Measurements from ENCODE around the gene MCRIP2. TPM values are rescaled to one million over a fixed set of nuclear protein-coding genes. Genes with fewer than 3 reads are reported as not detected.

MCRIP2 gene
- polyA plus RNA-seq, 1 donor from 2014 or later: 29.1 TPM

DNA sequence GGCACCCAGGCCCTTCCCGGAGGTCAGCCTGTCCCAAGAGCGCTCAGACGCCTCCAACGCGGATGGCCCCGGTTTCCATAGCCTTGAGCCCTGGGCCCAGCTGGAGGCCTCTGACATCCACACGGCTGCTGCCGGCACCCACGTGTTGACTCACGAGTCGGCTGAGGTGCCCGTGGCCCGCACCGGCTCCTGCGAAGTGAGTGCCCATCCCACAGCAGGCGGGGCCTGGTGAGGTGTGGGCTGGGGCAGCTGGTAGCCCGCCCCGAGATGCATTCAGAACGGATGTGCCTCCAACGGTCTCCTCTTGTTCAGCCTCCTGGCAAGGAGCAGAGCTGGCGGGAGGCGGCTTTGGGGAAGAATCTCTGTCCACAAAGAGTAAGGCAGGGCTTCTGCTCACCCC, 10.2 kb downstream of the MCRIP2 start:
- no peak overlapping the region for H3K27ac ChIP-seq (ENCODE audit: low read length)
- H3K27me3 ChIP-seq (ENCODE audit: insufficient read depth, low read depth, low read length): no peaks in the 10 kb centered on the region
- no peaks in the 10 kb centered on the region for H3K79me2 ChIP-seq (replicated peaks; ENCODE audit: insufficient read depth, low read length)
- no peaks in the 10 kb centered on the region for H4K20me1 ChIP-seq (ENCODE audit: insufficient read depth)
- TF ChIP-seq RAD21 (conservative IDR thresholded peaks at IDR 0.05) (no peak), POLR2AphosphoS5 (IDR thresholded peaks at IDR 0.05) (no peak), SMC3 (conservative IDR thresholded peaks at IDR 0.05; ENCODE audit: poor library complexity) (no peak), MXI1 (conservative IDR thresholded peaks at IDR 0.05; ENCODE audit: poor library complexity, severe bottlenecking) (no peak), EZH2 (IDR thresholded peaks at IDR 0.05; ENCODE audit: borderline replicate concordance, insufficient read depth, low read length, poor library complexity, severe bottlenecking) (no peak)
- TF ChIP-seq, protein P1, sequence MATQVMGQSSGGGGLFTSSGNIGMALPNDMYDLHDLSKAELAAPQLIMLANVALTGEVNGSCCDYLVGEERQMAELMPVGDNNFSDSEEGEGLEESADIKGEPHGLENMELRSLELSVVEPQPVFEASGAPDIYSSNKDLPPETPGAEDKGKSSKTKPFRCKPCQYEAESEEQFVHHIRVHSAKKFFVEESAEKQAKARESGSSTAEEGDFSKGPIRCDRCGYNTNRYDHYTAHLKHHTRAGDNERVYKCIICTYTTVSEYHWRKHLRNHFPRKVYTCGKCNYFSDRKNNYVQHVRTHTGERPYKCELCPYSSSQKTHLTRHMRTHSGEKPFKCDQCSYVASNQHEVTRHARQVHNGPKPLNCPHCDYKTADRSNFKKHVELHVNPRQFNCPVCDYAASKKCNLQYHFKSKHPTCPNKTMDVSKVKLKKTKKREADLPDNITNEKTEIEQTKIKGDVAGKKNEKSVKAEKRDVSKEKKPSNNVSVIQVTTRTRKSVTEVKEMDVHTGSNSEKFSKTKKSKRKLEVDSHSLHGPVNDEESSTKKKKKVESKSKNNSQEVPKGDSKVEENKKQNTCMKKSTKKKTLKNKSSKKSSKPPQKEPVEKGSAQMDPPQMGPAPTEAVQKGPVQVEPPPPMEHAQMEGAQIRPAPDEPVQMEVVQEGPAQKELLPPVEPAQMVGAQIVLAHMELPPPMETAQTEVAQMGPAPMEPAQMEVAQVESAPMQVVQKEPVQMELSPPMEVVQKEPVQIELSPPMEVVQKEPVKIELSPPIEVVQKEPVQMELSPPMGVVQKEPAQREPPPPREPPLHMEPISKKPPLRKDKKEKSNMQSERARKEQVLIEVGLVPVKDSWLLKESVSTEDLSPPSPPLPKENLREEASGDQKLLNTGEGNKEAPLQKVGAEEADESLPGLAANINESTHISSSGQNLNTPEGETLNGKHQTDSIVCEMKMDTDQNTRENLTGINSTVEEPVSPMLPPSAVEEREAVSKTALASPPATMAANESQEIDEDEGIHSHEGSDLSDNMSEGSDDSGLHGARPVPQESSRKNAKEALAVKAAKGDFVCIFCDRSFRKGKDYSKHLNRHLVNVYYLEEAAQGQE (IDR thresholded peaks at IDR 0.05; ENCODE audit: borderline replicate concordance): no peak
- no peak overlapping the region for H3K4me2 ChIP-seq (ENCODE audit: low read length)
- H2AFZ ChIP-seq (ENCODE audit: low read depth, low read length): no peak overlapping the region
- H3K9me3 ChIP-seq (ENCODE audit: low read length): no peaks in the 10 kb centered on the region
- H3K9ac ChIP-seq (ENCODE audit: low read length): no peak overlapping the region
- no peak overlapping the region for H3K4me3 ChIP-seq (ENCODE audit: low read length)
- H3F3A ChIP-seq (ENCODE audit: insufficient read depth, low read length, poor library complexity, severe bottlenecking): no peaks in the 10 kb centered on the region
- no peaks in the 10 kb centered on the region for H3K36me3 ChIP-seq (ENCODE audit: insufficient read depth, low read length)
- H3K9me2 ChIP-seq (ENCODE audit: insufficient read depth, low read length): no peaks in the 10 kb centered on the region

DNA sequence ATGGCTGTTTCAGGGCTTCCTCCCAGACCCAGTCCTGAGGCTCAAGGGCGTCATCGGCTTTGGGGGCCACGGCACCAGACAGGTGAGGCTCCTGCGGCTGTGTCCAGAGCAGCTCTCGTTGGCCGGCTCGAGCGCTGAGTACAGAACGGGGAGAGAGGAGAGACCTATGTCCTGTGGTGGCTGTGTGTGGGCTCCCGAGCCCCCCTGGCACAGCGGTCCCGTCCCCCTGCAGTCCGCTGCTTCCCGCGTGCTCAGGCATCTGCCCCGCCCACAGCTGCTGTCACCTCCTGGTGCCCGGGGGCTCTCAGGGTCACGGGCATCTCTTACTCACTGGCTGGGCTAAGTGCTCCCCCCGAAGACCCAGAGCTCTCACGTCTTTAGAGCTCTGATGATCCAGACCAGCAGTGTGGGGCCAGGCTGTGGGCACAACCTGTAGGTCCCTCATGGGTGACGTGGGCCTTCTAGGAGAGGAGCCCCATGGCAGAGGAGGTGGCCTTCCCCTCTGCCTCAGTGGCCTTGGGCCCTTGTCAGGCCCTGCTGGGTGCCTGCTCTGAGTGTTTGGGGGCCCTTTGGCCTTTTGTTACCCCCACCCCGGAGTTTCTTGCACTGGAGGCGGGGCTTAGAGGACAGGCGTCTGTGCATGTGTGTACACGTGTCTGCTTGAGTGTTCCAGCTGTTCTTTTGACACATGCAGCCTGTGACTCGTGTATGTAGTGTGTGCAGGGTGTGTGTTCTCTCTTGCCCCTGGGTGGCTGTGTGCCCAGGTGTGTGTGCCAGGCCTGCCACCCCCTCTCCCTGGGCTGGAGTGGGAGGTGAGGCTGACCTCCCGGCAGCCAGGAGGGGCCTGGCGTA, 11.1 kb downstream of the MCRIP2 start:
- H3K79me2 ChIP-seq (replicated peaks; ENCODE audit: insufficient read depth, low read length): no peaks in the 10 kb centered on the region
- H3K36me3 ChIP-seq (ENCODE audit: insufficient read depth, low read length): no peaks in the 10 kb centered on the region
- no peaks in the 10 kb centered on the region for H3F3A ChIP-seq (ENCODE audit: insufficient read depth, low read length, poor library complexity, severe bottlenecking)
- TF ChIP-seq, protein P2, sequence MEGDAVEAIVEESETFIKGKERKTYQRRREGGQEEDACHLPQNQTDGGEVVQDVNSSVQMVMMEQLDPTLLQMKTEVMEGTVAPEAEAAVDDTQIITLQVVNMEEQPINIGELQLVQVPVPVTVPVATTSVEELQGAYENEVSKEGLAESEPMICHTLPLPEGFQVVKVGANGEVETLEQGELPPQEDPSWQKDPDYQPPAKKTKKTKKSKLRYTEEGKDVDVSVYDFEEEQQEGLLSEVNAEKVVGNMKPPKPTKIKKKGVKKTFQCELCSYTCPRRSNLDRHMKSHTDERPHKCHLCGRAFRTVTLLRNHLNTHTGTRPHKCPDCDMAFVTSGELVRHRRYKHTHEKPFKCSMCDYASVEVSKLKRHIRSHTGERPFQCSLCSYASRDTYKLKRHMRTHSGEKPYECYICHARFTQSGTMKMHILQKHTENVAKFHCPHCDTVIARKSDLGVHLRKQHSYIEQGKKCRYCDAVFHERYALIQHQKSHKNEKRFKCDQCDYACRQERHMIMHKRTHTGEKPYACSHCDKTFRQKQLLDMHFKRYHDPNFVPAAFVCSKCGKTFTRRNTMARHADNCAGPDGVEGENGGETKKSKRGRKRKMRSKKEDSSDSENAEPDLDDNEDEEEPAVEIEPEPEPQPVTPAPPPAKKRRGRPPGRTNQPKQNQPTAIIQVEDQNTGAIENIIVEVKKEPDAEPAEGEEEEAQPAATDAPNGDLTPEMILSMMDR (IDR thresholded peaks at IDR 0.05; ENCODE audit: poor library complexity, severe bottlenecking): no peak
- TF ChIP-seq RAD21 (conservative IDR thresholded peaks at IDR 0.05) (no peak), EP300 (conservative IDR thresholded peaks at IDR 0.05; ENCODE audit: poor library complexity, severe bottlenecking) (no peak), POLR2AphosphoS5 (IDR thresholded peaks at IDR 0.05) (no peak), MXI1 (conservative IDR thresholded peaks at IDR 0.05; ENCODE audit: poor library complexity, severe bottlenecking) (no peak)
- no peak overlapping the region for H3K4me2 ChIP-seq (ENCODE audit: low read length)
- H2AFZ ChIP-seq (ENCODE audit: low read depth, low read length): no peak overlapping the region
- H3K27ac ChIP-seq (ENCODE audit: low read length): no peak overlapping the region
- H3K27me3 ChIP-seq (ENCODE audit: insufficient read depth, low read depth, low read length): no peaks in the 10 kb centered on the region
- no peaks in the 10 kb centered on the region for H3K9me3 ChIP-seq (ENCODE audit: low read length)
- H3K9me2 ChIP-seq (ENCODE audit: insufficient read depth, low read length): no peaks in the 10 kb centered on the region
- H4K20me1 ChIP-seq (ENCODE audit: insufficient read depth): no peaks in the 10 kb centered on the region
- H3K4me3 ChIP-seq (ENCODE audit: low read length): no peak overlapping the region
- H3K9ac ChIP-seq (ENCODE audit: low read length): no peak overlapping the region

Data from neural cell (in vitro differentiated cells).